GM12878 (cell line): ENCODE measurements around the gene TOMM34. TPM values are rescaled to one million over a fixed set of nuclear protein-coding genes. Genes with fewer than 3 reads are reported as not detected.

Experiments used
- CBX3 ChIP-seq: fragments of 200-600 bp; sonication (generic); IDR thresholded peaks from 2 replicates; pipeline ENCODE4 v1.6.1; 2016; ENCODE audit warnings: low read depth, borderline replicate concordance
- CBX5 ChIP-seq: sonication (generic); IDR thresholded peaks from 2 replicates; pipeline ENCODE4 v1.6.1; 2016; ENCODE audit warnings: low read depth, moderate library complexity, mild to moderate bottlenecking, inconsistent platforms
- CREM ChIP-seq: IDR thresholded peaks from 2 replicates; pipeline ENCODE4 v1.6.1; 2014; ENCODE audit warnings: antibody characterized with exemption, low read depth
- ETV6 ChIP-seq, 2 experiments: fragments of 450-650 bp in 1 of 2; IDR thresholded peaks in 1 of 2; conservative IDR thresholded peaks in 1 of 2; 2 replicates each; pipeline ENCODE4 v1.6.1; 2014; ENCODE audit warnings: antibody characterized with exemption in 1 of 2, borderline replicate concordance in 1 of 2, low read depth in 1 of 2, mild to moderate bottlenecking in 1 of 2, moderate library complexity in 1 of 2
- GATAD2B ChIP-seq: fragments of 450-650 bp; conservative IDR thresholded peaks from 2 replicates; pipeline ENCODE4 v1.6.1; 2017; ENCODE audit warnings: low read depth, mild to moderate bottlenecking, moderate library complexity
- HCFC1 ChIP-seq: fragments of 150-350 bp; IDR thresholded peaks from 2 replicates; pipeline ENCODE4 v1.6.1; 2014; ENCODE audit warnings: low read length
- MTA2 ChIP-seq: fragments of 450-650 bp; IDR thresholded peaks from 2 replicates; pipeline ENCODE4 v1.6.1; 2016; ENCODE audit warnings: low read depth, mild to moderate bottlenecking, moderate library complexity
- NFIC ChIP-seq: IDR thresholded peaks from 2 replicates; pipeline ENCODE4 v1.6.1; 2012; ENCODE audit warnings: low read depth, mild to moderate bottlenecking, inconsistent platforms, low read length, moderate library complexity
- RUNX3 ChIP-seq: IDR thresholded peaks from 2 replicates; pipeline ENCODE4 v1.6.1; 2012; ENCODE audit warnings: low read length, inconsistent platforms
- SMAD5 ChIP-seq: IDR thresholded peaks from 2 replicates; pipeline ENCODE4 v1.6.1; 2016; ENCODE audit warnings: antibody characterized with exemption, low read depth
- SPI1 ChIP-seq: IDR thresholded peaks from 2 replicates; pipeline ENCODE4 v1.6.1; 2011; ENCODE audit warnings: low read depth, mild to moderate bottlenecking, low read length, moderate library complexity, borderline replicate concordance; ENCODE audit not compliant: insufficient read depth
- TAF1 ChIP-seq: IDR thresholded peaks from 2 replicates; pipeline ENCODE4 v1.6.1; 2011; ENCODE audit warnings: mild to moderate bottlenecking, low read depth, low read length, borderline replicate concordance
- TBL1XR1 ChIP-seq: IDR thresholded peaks from 2 replicates; pipeline ENCODE4 v1.6.1; 2012; ENCODE audit warnings: low read depth, low read length, improper control_type of control experiment
- ZNF207 ChIP-seq: fragments of 450-650 bp; IDR thresholded peaks from 2 replicates; pipeline ENCODE4 v1.6.1; 2014; ENCODE audit warnings: antibody characterized with exemption, mild to moderate bottlenecking, borderline replicate concordance
- ZNF274 ChIP-seq: IDR thresholded peaks from one replicate; pipeline ENCODE4 v1.8.0; 2011; ENCODE audit not compliant: insufficient read length, insufficient read depth
- polyA plus RNA-seq, 11 experiments: library from polyadenylated mRNA; depleted of rRNA in 4 of 11; unstranded in 6 of 11; stranded (reverse) in 5 of 11; fragments of >200 nt; fragmentation: Nextera tagmentation in 4 of 11; fragmentation: Illumina TruSeq in 1 of 11; extraction: Ambion mirVana in 4 of 11; extraction: Trizol in 1 of 11; gene quantifications; 1 replicate in 1 of 11; 2 replicates in 10 of 11; pipeline versions ENCODE4 v1.2.1 to v1.2.3, GENCODE V29; 2011 to 2016; ENCODE audit warnings: inconsistent platforms in 2 of 11, missing spikeins in 2 of 11, low read depth in 1 of 11
- total RNA-seq, 4 experiments: library from RNA; depleted of rRNA in 3 of 4; stranded (reverse); fragments of >200 nt in 3 of 4; fragmentation: Illumina TruSeq in 1 of 4; extraction: Trizol in 1 of 4; gene quantifications; 2 replicates each; pipeline versions ENCODE4 v1.2.1 to v1.2.3, GENCODE V29; 2013 to 2021
- TF ChIP-seq, protein P1 (sequence below): IDR thresholded peaks from 2 replicates; pipeline ENCODE4 v1.6.1; 2011; ENCODE audit warnings: low read depth, mild to moderate bottlenecking, low read length, moderate library complexity, borderline replicate concordance; ENCODE audit errors: extremely low read depth
- TF ChIP-seq, protein P2 (sequence below): fragments of 450-650 bp; IDR thresholded peaks from 2 replicates; pipeline ENCODE4 v1.6.1; 2016; ENCODE audit warnings: mild to moderate bottlenecking
- TF ChIP-seq, protein P3 (sequence below): IDR thresholded peaks from 2 replicates; pipeline ENCODE4 v1.6.1; 2011; ENCODE audit warnings: borderline replicate concordance, low read depth, mild to moderate bottlenecking, moderate library complexity, mixed read lengths, low read length; ENCODE audit not compliant: insufficient read depth; ENCODE audit errors: extremely low read length
- TF ChIP-seq, protein P4 (sequence below): fragments of 450-650 bp; IDR thresholded peaks from 2 replicates; pipeline ENCODE4 v1.6.1; 2016; ENCODE audit warnings: mild to moderate bottlenecking, moderate library complexity, borderline replicate concordance
- TF ChIP-seq, protein P5 (sequence below): fragments of 450-650 bp; IDR thresholded peaks from 2 replicates; pipeline ENCODE4 v1.6.1; 2016; ENCODE audit warnings: mild to moderate bottlenecking

TOMM34 gene
- total and polyA plus RNA-seq, 10 of the 15 experiments (the other 5 are each of a cell fraction or from before 2014, with no cell fraction given) = 14.0 to 73.8 (median 43.9) TPM

DNA sequence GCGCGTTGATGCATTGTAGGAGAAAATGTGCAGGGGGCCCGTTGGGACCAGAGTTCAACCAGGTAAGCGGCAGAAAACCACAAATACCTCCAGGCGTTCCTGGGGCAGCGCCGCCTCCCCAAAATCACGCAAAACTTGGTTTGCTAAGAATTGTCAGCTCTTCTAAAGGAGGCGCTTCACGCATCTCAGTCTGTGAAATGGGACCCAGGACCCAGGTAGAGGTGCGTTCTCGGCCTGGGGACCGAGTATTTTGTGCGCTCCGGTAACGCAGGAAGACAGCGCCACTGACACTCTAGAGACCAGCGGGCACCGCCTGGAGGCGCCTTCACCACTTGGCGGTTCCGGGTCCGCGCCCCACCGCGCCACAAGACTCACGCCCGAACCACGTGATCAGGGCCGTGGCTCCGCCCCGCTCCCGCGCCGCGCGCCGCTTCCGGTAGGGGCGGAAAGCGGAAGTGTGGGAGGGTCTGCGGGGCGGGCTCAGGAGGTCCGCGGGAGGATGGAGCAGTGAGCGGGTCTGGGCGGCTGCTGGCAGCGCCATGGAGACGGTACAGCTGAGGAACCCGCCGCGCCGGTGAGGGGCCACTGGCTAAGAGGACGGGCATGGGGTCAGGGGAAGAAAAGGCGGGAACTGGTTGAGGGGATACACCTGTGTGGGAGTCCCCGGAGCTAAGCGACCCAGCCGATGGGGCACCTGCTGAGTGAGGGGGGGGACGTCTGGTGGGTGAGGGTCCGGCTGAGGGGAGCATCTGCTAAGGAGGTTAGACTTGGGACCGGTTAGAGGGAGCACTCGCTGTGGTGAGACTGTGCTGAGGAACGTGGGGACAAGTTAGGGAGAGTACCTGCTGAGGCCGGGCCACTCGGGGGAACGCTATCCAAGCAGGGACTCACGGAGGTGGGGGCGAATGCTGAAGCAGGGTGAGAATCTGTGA lies 6.1 kb upstream of the TOMM34 start, which contains the start of gene STK4 (continued):
- 0 out of 2 replicates have a peak, but pooled peaks have one; percentile 22 for TF ChIP-seq ZNF207
- 0 out of 2 replicates have a peak, but pooled peaks have one; percentile 17 for TF ChIP-seq MTA2
- TF ChIP-seq NFIC = no peak
- TF ChIP-seq, protein P1, sequence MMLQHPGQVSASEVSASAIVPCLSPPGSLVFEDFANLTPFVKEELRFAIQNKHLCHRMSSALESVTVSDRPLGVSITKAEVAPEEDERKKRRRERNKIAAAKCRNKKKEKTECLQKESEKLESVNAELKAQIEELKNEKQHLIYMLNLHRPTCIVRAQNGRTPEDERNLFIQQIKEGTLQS = peak; percentile 79
- TF ChIP-seq TAF1 = peak; percentile 83; the same call in 1 of the 2 replicates
- TF ChIP-seq ETV6 (conservative IDR thresholded peaks at IDR 0.05 in 1 of 2, IDR thresholded peaks at IDR 0.05 in 1 of 2; ENCODE audit: borderline replicate concordance in 1 of 2, low read depth in 1 of 2) = peak in 1 of 2 experiments; percentile 62; a peak in 1 of 4 replicates
- peak; percentile 81 for TF ChIP-seq RUNX3
- no peak for TF ChIP-seq ZNF274
- TF ChIP-seq, protein P2, sequence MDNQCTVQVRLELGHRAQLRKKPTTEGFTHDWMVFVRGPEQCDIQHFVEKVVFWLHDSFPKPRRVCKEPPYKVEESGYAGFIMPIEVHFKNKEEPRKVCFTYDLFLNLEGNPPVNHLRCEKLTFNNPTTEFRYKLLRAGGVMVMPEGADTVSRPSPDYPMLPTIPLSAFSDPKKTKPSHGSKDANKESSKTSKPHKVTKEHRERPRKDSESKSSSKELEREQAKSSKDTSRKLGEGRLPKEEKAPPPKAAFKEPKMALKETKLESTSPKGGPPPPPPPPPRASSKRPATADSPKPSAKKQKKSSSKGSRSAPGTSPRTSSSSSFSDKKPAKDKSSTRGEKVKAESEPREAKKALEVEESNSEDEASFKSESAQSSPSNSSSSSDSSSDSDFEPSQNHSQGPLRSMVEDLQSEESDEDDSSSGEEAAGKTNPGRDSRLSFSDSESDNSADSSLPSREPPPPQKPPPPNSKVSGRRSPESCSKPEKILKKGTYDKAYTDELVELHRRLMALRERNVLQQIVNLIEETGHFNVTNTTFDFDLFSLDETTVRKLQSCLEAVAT = peak; percentile 70; the same call in 1 of the 2 replicates
- 0 out of 2 replicates have a peak, but pooled peaks have one; percentile 27 for TF ChIP-seq CBX5
- peak; percentile 20; the same call in 1 of the 2 replicates for TF ChIP-seq TBL1XR1
- TF ChIP-seq, protein P3, sequence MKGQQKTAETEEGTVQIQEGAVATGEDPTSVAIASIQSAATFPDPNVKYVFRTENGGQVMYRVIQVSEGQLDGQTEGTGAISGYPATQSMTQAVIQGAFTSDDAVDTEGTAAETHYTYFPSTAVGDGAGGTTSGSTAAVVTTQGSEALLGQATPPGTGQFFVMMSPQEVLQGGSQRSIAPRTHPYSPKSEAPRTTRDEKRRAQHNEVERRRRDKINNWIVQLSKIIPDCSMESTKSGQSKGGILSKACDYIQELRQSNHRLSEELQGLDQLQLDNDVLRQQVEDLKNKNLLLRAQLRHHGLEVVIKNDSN = peak; percentile 94
- peak; percentile 95 for TF ChIP-seq SPI1
- TF ChIP-seq, protein P4, sequence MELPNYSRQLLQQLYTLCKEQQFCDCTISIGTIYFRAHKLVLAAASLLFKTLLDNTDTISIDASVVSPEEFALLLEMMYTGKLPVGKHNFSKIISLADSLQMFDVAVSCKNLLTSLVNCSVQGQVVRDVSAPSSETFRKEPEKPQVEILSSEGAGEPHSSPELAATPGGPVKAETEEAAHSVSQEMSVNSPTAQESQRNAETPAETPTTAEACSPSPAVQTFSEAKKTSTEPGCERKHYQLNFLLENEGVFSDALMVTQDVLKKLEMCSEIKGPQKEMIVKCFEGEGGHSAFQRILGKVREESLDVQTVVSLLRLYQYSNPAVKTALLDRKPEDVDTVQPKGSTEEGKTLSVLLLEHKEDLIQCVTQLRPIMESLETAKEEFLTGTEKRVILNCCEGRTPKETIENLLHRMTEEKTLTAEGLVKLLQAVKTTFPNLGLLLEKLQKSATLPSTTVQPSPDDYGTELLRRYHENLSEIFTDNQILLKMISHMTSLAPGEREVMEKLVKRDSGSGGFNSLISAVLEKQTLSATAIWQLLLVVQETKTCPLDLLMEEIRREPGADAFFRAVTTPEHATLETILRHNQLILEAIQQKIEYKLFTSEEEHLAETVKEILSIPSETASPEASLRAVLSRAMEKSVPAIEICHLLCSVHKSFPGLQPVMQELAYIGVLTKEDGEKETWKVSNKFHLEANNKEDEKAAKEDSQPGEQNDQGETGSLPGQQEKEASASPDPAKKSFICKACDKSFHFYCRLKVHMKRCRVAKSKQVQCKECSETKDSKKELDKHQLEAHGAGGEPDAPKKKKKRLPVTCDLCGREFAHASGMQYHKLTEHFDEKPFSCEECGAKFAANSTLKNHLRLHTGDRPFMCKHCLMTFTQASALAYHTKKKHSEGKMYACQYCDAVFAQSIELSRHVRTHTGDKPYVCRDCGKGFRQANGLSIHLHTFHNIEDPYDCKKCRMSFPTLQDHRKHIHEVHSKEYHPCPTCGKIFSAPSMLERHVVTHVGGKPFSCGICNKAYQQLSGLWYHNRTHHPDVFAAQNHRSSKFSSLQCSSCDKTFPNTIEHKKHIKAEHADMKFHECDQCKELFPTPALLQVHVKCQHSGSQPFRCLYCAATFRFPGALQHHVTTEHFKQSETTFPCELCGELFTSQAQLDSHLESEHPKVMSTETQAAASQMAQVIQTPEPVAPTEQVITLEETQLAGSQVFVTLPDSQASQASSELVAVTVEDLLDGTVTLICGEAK = peak; percentile 81
- peak; percentile 94 for TF ChIP-seq GATAD2B
- peak; percentile 78 for TF ChIP-seq SMAD5
- no peak for TF ChIP-seq CBX3
- TF ChIP-seq, protein P5, sequence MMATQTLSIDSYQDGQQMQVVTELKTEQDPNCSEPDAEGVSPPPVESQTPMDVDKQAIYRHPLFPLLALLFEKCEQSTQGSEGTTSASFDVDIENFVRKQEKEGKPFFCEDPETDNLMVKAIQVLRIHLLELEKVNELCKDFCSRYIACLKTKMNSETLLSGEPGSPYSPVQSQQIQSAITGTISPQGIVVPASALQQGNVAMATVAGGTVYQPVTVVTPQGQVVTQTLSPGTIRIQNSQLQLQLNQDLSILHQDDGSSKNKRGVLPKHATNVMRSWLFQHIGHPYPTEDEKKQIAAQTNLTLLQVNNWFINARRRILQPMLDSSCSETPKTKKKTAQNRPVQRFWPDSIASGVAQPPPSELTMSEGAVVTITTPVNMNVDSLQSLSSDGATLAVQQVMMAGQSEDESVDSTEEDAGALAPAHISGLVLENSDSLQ = peak; percentile 19; the same call in 1 of the 2 replicates
- peak; percentile 53 for TF ChIP-seq HCFC1
- TF ChIP-seq CREM = peak; percentile 30; the same call in 1 of the 2 replicates
